Suppressor macrophage (primary cell): ENCODE results near the gene AP4S1.

Experiments used
- DNase-seq, 4 experiments: peaks; one replicate each; pipeline ENCODE4 v3.0.0-alpha.2; 2020 to 2022

The AP4S1 gene

DNA sequence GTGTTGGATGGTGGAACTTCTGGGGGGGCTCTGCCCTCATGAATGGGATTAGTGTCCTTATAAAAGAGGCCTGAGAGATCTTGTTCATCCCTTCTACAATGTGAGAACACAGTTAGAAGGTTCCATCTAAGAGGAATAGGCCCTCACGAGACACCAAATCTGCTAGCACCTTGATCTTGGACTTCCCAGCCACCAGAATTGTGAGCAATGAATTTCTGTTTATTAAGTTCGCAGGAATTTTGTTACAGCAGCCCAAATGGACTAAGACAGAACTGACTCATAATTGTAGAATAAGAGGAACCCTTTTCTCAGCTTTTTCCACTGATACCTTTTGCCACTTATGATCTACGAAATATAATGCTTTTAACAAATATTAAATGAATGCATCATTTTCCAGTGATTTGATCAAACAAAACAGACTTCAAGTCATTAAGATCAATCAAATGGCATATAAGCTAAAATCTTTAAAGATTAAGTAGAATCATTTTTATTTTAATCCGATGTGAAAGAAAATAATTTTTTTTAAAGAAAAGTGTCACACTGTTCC lies 113.9 kb downstream of the AP4S1 start:
- DNase-seq = no peak

DNA sequence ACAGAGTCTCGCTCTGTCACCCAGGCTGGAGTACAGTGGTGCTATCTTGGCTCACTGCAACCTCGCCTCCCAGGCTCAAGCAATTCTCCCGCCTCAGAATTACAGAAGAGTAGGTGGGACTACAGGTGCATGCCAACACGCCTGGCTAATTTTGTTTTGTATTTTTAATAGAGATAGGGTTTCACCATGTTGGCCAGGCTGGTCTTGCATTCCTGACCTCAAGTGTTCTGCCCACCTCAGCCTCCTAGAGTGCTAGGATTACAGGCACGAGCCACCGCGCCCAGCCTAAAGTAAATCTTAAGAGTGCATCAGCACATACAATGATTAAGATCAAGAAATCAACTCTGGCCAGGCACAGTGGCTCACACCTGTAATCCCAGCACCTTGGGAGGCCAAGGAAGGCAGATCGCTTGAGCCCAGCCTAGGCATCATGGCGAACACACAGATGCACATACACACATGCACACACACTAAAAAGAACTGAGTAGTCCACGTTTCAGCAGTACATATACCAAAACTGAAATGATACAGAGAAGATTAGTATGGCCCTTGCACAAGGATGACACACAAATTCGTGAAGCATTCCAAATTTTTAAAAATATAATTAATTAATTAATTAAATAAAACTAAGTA lies 117.1 kb downstream of the AP4S1 start:
- DNase-seq = no peak
